ENCODE data around the gene NRXN2. TPM values are rescaled to one million over a fixed set of nuclear protein-coding genes. Genes with fewer than 3 reads are reported as not detected.
A peak's percentile ranks its signal among the peaks of the same experiment; 100 is the strongest.

NRXN2 gene
- total and polyA plus RNA-seq, 11 donors, result 0.42 to 5.5 (median 0.92) TPM; not detected in 1

GRCh38 chr11:64677441-64678023, 45.5 kb downstream of the NRXN2 start:
- peaks cover 0 to 5% (median 0%) of the 10 kb centered on the region in 9 donors for H3K27me3 ChIP-seq
- TF ChIP-seq POLR2A (IDR thresholded peaks at IDR 0.05), result no peak
- no peak for TF ChIP-seq CTCF (IDR thresholded peaks at IDR 0.05)
- DNase-seq (peak in 1 of 5 donors; percentile 14), ATAC-seq (no peak)
- intact Hi-C loops (cut with DNase I), result no loop called here
- no peaks in the 10 kb centered on the region for H3K36me3 ChIP-seq
- no peak overlapping the region for H3K4me3 ChIP-seq
- H3K27ac ChIP-seq, result no peak overlapping the region
- 80 to 91% (median 83%) methylated on average over 6 of the region's 6 CpGs for WGBS, 4 donors
- peaks cover 0 to 19% (median 11%) of the 10 kb centered on the region in 12 donors for H3K4me1 ChIP-seq
- H3K9me3 ChIP-seq, result no peaks in the 10 kb centered on the region

- H3K4me1 ChIP-seq, result peaks cover 0 to 19% (median 11%) of the 10 kb centered on the region in 12 donors
- intact Hi-C loops (cut with DNase I), result no loop called here
- no peak for ATAC-seq
These were observed 46.8 kb downstream of the NRXN2 start for GRCh38 chr11:64676261-64676615.

DNA sequence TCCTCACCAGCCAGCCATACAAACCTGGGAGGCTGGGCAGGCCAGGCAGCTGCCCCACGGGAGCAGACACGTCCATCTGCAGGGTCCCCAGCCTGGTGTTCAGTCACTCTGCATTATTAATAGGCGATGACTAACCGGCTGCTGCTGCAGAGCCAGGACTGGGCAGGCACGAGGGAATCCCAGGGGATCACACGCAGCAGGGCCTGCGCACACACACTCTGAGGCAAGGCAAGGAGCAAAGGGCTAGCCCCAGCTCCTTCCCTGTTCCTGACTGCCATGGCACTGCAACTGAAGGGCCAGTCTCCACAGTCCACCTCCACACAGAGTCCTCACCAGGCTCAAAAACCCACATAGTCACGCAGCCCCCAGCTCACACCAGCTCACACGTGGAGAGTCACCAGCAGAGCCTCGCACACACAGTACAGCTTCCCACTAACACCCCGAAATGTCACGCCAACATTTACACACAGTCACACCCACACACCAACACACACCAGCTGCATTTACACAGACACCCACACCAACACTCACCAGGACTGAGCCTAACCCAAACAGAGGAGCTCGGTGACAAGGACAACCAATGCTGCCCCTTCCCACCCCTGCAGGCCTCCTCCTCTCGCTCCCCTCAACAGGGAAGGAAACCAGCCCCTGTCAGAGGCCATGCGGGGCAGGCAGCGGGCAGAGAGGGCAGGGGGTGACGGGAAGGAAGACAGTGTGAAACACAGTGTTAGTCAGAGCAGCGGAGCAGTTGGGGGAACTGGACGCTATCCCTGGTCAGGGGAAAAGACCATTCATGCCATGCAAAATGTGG, 47.3 kb downstream of the NRXN2 start:
- peaks cover 0 to 8% (median 0%) of the 10 kb centered on the region in 9 donors for H3K27me3 ChIP-seq
- DNase-seq (peak; percentile 81 to 92 (median 87)), ATAC-seq (peak; percentile 98 to 99 (median 98))
- no peaks in the 10 kb centered on the region for H3K9me3 ChIP-seq
- TF ChIP-seq POLR2A (IDR thresholded peaks at IDR 0.05) (no peak), CTCF (IDR thresholded peaks at IDR 0.05) (no peak)
- WGBS, 4 donors, result 43 to 51% (median 44%) methylated on average over 19 of the region's 19 CpGs
- H3K36me3 ChIP-seq, result no peaks in the 10 kb centered on the region
- peak overlapping the region in 3 of 12 donors; percentile 25 to 61 (median 54) for H3K27ac ChIP-seq
- H3K4me1 ChIP-seq, result peaks cover 0 to 21% (median 11%) of the 10 kb centered on the region in 12 donors
- intact Hi-C loops (cut with DNase I), result no loop called here
- no peak overlapping the region for H3K4me3 ChIP-seq

More at GRCh38 chr11:64676261-64676615, 46.8 kb downstream of the NRXN2 start:
- H3K4me3 ChIP-seq, result no peak overlapping the region
- DNase-seq, result peak in 1 of 5 donors; percentile 39
- WGBS, 4 donors, result 84 to 92% (median 88%) methylated on average over 2 of the region's 2 CpGs
- peaks cover 0 to 8% (median 0%) of the 10 kb centered on the region in 9 donors for H3K27me3 ChIP-seq
- H3K27ac ChIP-seq, result no peak overlapping the region
- H3K36me3 ChIP-seq, result no peaks in the 10 kb centered on the region
- no peaks in the 10 kb centered on the region for H3K9me3 ChIP-seq
- TF ChIP-seq POLR2A (IDR thresholded peaks at IDR 0.05), result no peak
- no peak for TF ChIP-seq CTCF (IDR thresholded peaks at IDR 0.05)

DNA sequence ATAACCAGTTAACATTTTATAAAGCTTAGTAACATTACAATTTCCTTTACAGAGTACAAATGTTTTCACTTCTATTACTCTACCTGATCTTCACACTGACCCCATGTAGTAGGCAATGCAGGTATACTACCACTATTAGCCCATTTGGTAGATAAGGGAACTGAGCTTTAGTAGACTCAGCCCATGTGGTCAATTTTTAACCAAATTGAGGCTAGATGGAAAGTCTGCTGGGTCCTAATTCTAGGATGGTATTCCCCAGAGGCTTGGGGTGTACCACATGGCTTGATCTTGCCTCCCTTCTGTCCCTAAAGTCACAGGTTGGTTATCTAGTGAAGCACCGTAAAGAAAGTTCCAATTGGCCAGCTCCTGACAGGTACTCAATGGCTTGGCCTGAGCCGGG, 48.2 kb downstream of the NRXN2 start:
- DNase-seq (no peak), ATAC-seq (no peak)
- Histone ChIP-seq H3K27ac (peak overlapping the region in 3 of 12 donors; percentile 16 to 61 (median 25)), H3K27me3 (peaks cover 0 to 11% (median 0%) of the 10 kb centered on the region in 9 donors), H3K9me3 (no peaks in the 10 kb centered on the region), H3K36me3 (no peaks in the 10 kb centered on the region), H3K4me3 (no peak overlapping the region), H3K4me1 (peaks cover 0 to 30% (median 11%) of the 10 kb centered on the region in 12 donors)
- intact Hi-C loops (cut with DNase I), result no loop called here
- no peak for TF ChIP-seq POLR2A (IDR thresholded peaks at IDR 0.05)
- no peak for TF ChIP-seq CTCF (IDR thresholded peaks at IDR 0.05)
- WGBS, 4 donors, result 80 to 94% (median 89%) methylated on average over 2 of the region's 2 CpGs

Measured in heart left ventricle (tissue), 16 donors.